A673 (cell line): ENCODE data around the gene METTL16.

Source experiments
- CTCF ChIP-seq: fragments of 300-800, 200-600 bp; sonication (generic); conservative IDR thresholded peaks from 2 replicates; pipeline ENCODE4 v1.5.1; 2017; ENCODE audit warnings: low read depth, mild to moderate bottlenecking, antibody characterized with exemption, low read length, moderate library complexity, mixed read lengths
- EZH2 ChIP-seq: fragments of 200-600 bp; sonication (generic); IDR thresholded peaks from 2 replicates; pipeline ENCODE4 v1.6.1; 2017; ENCODE audit warnings: borderline replicate concordance, low read depth, mild to moderate bottlenecking, mixed read lengths, antibody characterized with exemption, low read length; ENCODE audit not compliant: poor library complexity, severe bottlenecking

DNA sequence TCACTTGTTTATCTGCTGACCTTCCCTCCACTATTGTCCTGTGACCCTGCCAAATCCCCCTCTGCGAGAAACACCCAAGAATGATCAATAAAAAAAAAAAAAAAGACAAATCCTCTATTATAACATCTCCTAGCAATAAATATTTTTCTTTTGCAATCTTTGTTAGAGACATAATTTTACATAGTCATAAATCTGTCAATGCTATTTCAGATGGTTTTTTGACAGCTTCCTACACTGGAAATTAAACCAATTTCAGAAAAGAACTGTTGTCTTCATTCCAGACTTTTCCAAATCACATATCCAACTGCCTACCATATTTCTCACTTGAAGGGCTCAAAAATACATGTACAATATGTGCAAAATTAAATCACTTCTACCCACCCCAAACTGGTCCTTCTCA lies 3.7 kb downstream of the METTL16 start:
- TF ChIP-seq CTCF, result no peak
- TF ChIP-seq EZH2, result no peak
